Activated CD4-positive, alpha-beta T cell treated with anti-CD3 and anti-CD28 coated beads, Interleukin-2, amount 10 ng/mL, durations not matched to agents 24 days and 14 days (primary cell): ENCODE data around the gene PADI3. TPM values are rescaled to one million over a fixed set of nuclear protein-coding genes. Genes with fewer than 3 reads are reported as not detected.

Experiments
- DNase-seq: peaks from one replicate; pipeline ENCODE4 v3.0.0; 2022
- H3K27ac Mint-ChIP-seq: one replicate; pipeline ENCODE4 v1.8.0; 2022; ENCODE audit warnings: mild to moderate bottlenecking, mixed read lengths
- H3K27me3 Mint-ChIP-seq: one replicate; pipeline ENCODE4 v1.8.0; 2022; ENCODE audit warnings: mixed read lengths
- H3K36me3 Mint-ChIP-seq: one replicate; pipeline ENCODE4 v1.8.0; 2022; ENCODE audit warnings: low read depth, mild to moderate bottlenecking, mixed read lengths
- H3K4me1 Mint-ChIP-seq: one replicate; pipeline ENCODE4 v1.8.0; 2021; ENCODE audit warnings: mixed read lengths
- H3K4me3 Mint-ChIP-seq: one replicate; pipeline ENCODE4 v1.8.0; 2022; ENCODE audit warnings: mild to moderate bottlenecking, moderate library complexity, mixed read lengths
- H3K9me3 Mint-ChIP-seq: one replicate; pipeline ENCODE4 v1.8.0; 2021; ENCODE audit warnings: mixed read lengths
- intact Hi-C: fragments of 100-400 bp; cut with micrococcal nuclease; formaldehyde crosslinking; loops from one replicate; pipeline ENCODE4 v1.15.1; 2023
- total RNA-seq: library from RNA; stranded (reverse); gene quantifications from 2 replicates; pipeline ENCODE4 v1.2.3, GENCODE V29; 2022

Gene PADI3
- total RNA-seq, 1 donor from 2014 or later: not detected

DNA sequence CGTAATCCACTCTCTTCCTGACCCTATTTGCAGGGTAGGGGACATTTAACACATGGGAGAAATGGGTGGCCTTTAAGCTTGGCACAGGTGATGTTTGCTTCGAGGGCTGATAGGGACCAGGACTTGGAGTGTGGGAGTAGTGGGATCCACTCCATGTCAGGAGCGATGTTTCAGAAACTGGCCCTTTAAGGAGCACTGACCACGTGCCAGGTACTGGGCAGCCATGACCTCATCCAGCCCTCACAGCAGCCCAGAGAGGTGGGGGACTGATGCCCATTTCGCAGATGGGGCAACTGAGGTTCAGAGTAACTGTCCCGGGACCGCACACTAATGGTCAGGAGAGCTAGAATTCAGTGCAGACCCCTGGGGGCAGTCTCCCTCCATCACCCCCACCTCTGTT is 11.4 kb downstream of the PADI3 start:
- Mint-ChIP-seq H3K9me3 (no peaks in the 10 kb centered on the region), H3K27me3 (peaks cover 8% of the 10 kb centered on the region), H3K27ac (no peak overlapping the region), H3K4me1 (no peaks in the 10 kb centered on the region), H3K36me3 (no peaks in the 10 kb centered on the region), H3K4me3 (no peak overlapping the region)
- intact Hi-C loops: no loop called here
- no peak for DNase-seq

DNA sequence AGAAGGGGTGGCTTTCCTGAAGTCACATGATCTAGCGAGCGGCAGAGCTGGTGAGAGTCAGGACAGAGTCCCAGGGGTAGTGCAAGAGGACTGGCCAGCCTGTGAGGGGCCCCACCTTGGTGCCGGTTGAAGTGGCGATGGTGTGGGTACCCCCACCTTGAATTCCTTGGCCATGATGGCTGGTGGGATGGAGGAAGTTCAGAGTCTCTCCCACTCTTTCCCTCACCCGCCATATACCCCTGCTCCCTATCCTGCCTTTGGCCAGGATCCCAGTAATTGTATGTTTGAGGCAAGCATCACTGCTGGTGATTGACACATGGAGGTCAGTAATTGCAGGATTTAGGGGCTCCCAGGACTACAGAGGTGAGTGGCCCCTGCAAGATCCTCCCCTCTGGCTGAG is 11.8 kb downstream of the PADI3 start:
- intact Hi-C loops: no loop called here
- H3K4me1 Mint-ChIP-seq: no peaks in the 10 kb centered on the region
- H3K27me3 Mint-ChIP-seq: peaks cover 8% of the 10 kb centered on the region

DNA sequence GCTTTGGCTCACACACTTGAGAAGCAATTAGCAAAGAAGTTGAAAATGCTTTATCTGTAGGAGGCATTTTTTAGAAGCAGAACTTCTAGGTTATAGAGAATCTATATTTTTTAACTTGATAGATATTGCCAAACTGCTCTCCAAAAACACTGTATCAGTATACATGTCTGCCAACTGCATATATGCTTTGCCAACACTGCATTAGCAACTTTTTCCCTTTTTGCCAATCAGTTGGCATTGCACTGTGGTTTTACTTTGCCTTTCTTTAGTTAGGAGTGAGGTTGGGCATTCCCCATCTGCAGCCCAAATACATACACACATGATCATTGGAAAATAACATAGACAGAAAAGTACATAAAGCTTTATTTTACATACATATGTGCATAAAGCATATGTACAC is 15.0 kb downstream of the PADI3 start:
- H3K4me1 Mint-ChIP-seq: no peaks in the 10 kb centered on the region
- no peak overlapping the region for H3K27ac Mint-ChIP-seq
- no peak for DNase-seq
- no peaks in the 10 kb centered on the region for H3K36me3 Mint-ChIP-seq
- no peak overlapping the region for H3K4me3 Mint-ChIP-seq
- intact Hi-C loops: no loop called here
- peaks cover 8% of the 10 kb centered on the region for H3K27me3 Mint-ChIP-seq
- H3K9me3 Mint-ChIP-seq: no peaks in the 10 kb centered on the region

More for the DNA sequence above, 11.8 kb downstream of the PADI3 start:
- Mint-ChIP-seq H3K4me3 (no peak overlapping the region), H3K27ac (no peak overlapping the region), H3K36me3 (no peaks in the 10 kb centered on the region), H3K9me3 (no peaks in the 10 kb centered on the region)
- DNase-seq: no peak

DNA sequence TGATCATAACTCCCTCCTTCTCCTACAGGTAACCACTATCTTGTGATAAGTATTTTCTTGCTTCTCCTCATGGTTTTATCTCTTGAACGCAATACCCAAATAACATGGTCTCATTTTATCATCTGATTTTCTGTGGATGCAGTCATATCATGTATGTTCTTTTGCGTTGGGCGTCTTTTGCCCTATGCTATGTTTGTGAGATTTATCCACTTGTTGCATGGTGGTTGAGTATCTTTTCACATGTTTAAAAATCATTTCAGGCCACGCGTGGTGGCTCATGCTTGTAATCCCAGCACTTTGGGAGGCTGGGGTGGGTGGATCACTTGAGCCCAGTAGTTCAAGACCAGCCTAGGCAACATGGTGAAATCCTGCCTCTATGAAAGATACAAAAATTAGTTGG is 15.6 kb downstream of the PADI3 start:
- H3K4me1 Mint-ChIP-seq: no peaks in the 10 kb centered on the region
- no peak for DNase-seq
- H3K9me3 Mint-ChIP-seq: no peaks in the 10 kb centered on the region
- H3K36me3 Mint-ChIP-seq: no peaks in the 10 kb centered on the region
- intact Hi-C loops: no loop called here
- peaks cover 8% of the 10 kb centered on the region for H3K27me3 Mint-ChIP-seq
- no peak overlapping the region for H3K27ac Mint-ChIP-seq
- no peak overlapping the region for H3K4me3 Mint-ChIP-seq

DNA sequence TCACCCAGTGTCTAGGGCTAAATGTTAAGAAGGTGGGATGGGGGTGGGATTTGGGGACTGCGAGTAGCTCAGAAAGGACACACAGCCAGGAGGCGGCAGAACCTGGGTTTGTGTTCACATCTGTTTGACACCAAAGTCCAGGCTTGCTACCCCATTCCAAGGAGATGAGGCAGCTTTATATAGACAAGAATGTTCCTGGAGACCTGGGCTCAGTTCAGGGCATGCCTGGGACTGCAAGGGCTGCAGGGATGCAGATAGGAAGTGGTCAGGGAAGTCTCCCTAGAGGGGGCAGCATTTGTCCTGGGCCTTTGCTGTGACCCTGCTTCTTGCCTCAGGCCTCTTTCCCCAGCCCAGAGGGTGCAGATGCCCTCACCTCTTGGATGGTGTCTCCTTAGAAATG is 16.3 kb downstream of the PADI3 start:
- H3K4me3 Mint-ChIP-seq: no peak overlapping the region
- no peak overlapping the region for H3K27ac Mint-ChIP-seq
- H3K36me3 Mint-ChIP-seq: no peaks in the 10 kb centered on the region
- no peak for DNase-seq
- no peaks in the 10 kb centered on the region for H3K9me3 Mint-ChIP-seq
- intact Hi-C loops: no loop called here
- H3K4me1 Mint-ChIP-seq: no peaks in the 10 kb centered on the region
- H3K27me3 Mint-ChIP-seq: peaks cover 8% of the 10 kb centered on the region

DNA sequence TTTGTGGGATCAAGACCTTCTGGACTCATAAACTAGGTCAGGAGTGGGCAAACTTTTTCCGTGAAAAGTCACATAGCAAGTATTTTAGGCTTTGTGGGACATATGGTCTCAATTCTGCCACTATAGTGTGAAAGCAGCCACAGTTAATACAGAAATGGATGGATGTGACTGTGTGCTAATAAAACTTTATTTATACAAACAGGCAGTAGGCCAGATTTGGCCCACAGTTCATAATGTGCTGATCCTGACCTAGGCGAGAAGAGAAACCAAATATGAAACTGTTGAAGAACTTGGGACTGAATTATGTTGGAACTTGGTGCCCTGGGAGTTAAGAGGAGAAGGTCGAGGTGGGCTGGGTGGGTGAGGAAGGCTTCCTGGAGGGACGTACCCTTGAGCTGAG is 17.1 kb downstream of the PADI3 start:
- peaks cover 8% of the 10 kb centered on the region for H3K27me3 Mint-ChIP-seq
- H3K4me3 Mint-ChIP-seq: no peak overlapping the region
- intact Hi-C loops: no loop called here

DNA sequence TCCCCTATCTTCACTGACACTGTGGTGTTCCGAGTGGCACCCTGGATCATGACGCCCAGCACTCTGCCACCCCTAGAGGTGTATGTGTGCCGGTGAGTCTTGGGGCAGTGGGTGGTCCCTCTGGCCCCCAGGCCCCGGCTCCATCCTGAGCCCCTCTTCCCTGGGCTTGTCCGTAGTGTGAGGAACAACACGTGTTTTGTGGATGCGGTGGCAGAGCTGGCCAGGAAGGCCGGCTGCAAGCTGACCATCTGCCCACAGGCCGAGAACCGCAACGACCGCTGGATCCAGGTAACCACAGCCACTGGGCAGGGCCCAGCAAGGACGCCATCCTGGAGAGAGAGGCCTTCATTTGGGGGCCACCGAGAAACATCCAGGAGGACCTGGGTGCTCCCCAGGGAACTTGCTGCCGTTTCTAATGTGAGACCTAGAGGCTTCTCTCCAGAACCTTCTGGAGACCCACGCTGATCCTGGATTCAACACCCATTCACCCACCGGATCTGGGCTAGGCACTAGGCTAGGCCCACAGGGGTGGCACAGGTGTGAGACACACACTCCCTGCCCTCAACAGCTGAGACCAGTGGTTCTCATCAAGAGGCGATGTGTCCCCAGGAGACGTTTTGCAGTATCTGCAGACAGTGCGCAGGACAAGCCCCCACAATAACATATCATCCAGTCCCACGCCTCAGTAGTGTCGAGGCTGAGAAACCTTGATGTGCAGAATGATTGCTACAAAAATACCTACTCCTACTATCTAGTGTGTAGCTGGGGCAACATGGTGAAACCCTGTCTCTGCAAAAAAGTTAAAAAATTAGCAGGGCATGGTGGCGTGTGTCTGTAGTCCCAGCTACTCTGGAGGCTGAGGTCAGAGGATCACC is 22.2 kb downstream of the PADI3 start:
- H3K36me3 Mint-ChIP-seq: no peaks in the 10 kb centered on the region
- intact Hi-C loops: no loop called here
- H3K27me3 Mint-ChIP-seq: no peaks in the 10 kb centered on the region
- no peak overlapping the region for H3K4me3 Mint-ChIP-seq
- no peak for DNase-seq
- H3K4me1 Mint-ChIP-seq: no peaks in the 10 kb centered on the region
- no peaks in the 10 kb centered on the region for H3K9me3 Mint-ChIP-seq
- H3K27ac Mint-ChIP-seq: no peak overlapping the region

More for the DNA sequence above, 17.1 kb downstream of the PADI3 start:
- no peaks in the 10 kb centered on the region for H3K4me1 Mint-ChIP-seq
- DNase-seq: no peak
- H3K9me3 Mint-ChIP-seq: no peaks in the 10 kb centered on the region
- no peaks in the 10 kb centered on the region for H3K36me3 Mint-ChIP-seq
- no peak overlapping the region for H3K27ac Mint-ChIP-seq

DNA sequence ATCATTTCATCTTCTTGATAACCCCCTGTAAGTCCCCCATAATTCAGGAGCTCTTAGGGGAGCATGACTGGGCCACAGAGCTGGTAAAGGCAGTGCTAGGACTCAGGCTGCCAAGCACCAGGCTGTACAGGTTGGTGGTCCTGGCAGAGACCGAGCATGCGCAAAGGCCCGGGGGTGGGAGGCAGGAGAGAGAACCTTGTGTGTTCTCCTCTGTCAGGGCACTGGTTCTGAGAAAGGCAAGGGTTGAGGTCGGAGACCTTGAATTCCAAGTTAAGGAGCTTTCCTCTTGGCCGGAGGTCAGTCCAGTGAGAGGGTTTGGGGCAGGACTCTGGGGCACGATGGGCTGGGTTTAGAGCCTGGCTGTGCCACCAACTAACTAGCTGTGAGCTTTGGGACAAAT is 23.2 kb downstream of the PADI3 start:
- no peak for DNase-seq

DNA sequence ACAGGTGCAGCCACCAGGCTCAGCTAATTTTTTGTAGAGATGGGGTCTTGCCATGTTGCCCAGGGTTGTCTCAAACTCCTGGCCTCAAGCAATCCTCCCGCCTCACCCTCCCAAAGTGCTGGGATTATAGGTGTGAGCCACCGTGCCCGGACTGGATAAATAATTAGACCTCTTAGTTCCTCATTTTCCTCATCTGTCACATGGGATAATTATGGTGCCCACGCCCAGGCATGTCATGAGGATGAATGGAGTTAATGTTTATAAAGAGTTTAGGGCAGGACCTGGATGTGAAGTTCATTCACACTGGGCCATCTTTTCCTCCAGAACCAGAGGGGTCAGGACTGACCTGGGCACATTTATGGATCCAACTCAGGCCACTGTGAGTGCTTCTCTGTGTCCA is 23.7 kb downstream of the PADI3 start:
- Mint-ChIP-seq H3K36me3 (no peaks in the 10 kb centered on the region), H3K27ac (no peak overlapping the region), H3K4me1 (no peaks in the 10 kb centered on the region), H3K9me3 (no peaks in the 10 kb centered on the region), H3K27me3 (no peaks in the 10 kb centered on the region), H3K4me3 (no peak overlapping the region)
- intact Hi-C loops: no loop called here
- no peak for DNase-seq

More for the DNA sequence above, 23.2 kb downstream of the PADI3 start:
- H3K4me1 Mint-ChIP-seq: no peaks in the 10 kb centered on the region
- H3K9me3 Mint-ChIP-seq: no peaks in the 10 kb centered on the region
- H3K4me3 Mint-ChIP-seq: no peak overlapping the region
- H3K27me3 Mint-ChIP-seq: no peaks in the 10 kb centered on the region
- intact Hi-C loops: no loop called here
- H3K27ac Mint-ChIP-seq: no peak overlapping the region
- H3K36me3 Mint-ChIP-seq: no peaks in the 10 kb centered on the region

DNA sequence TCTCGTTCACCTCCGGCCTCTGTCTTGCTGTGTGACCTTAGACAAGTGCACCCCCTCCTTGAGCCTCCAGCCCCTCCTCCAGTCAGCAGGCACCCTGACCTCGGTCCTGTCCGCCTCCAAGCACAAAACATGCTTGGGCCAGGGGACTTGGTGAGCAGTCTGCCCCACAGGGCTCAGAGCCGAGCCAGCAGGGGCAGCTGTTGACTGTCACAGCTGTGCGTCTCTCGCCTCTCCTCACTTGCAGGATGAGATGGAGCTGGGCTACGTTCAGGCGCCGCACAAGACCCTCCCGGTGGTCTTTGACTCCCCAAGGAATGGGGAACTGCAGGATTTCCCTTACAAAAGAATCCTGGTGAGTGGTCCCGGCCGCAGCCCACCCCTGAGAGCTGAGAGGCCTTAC is 24.2 kb downstream of the PADI3 start:
- Mint-ChIP-seq H3K4me1 (no peaks in the 10 kb centered on the region), H3K9me3 (no peaks in the 10 kb centered on the region), H3K36me3 (no peaks in the 10 kb centered on the region), H3K4me3 (no peak overlapping the region), H3K27me3 (no peaks in the 10 kb centered on the region), H3K27ac (no peak overlapping the region)
- no peak for DNase-seq
- intact Hi-C loops: no loop called here

DNA sequence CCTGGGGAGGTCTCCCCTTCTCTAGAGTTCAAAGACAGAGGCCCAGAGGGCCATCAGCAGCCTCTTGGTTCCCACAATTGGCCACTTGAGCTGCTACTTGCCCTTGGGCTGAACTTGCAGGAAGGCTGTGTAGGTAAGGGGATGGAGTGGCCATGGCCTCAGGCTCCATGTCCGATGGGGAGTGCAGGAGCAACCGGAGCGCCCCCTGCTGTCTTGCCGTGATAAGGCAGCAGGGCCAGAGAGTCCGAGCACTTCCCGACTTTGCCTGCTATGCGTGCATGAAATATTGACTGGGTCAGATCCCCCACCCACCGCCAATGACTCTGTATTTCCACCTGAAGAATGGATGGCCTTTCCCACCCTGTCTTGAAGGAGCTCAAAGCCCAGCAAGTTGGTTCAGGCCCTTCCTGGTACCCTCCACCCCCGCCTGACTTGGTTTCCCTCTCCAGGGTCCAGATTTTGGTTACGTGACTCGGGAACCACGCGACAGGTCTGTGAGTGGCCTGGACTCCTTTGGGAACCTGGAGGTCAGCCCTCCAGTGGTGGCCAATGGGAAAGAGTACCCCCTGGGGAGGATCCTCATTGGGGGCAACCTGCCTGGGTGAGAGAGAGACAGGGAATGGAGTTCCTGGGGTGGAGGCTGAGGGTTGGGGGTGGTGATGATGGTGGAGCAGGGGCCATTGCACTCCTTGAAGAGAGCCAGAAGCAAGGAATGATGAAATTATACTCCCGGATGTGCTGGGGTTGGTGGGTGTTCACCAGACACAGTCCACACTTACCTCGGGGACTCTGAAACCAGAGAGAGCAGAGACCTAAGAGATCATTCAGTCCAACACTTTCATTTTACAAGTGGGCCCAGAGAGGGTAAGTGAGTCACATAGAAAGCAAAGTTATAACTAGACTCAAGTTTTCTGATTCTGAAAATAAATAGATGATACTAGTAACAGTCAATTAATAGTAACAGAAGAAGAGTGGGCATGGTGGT is 25.6 kb downstream of the PADI3 start:
- peak; percentile 78 for DNase-seq
- H3K9me3 Mint-ChIP-seq: no peaks in the 10 kb centered on the region
- H3K4me1 Mint-ChIP-seq: no peaks in the 10 kb centered on the region
- H3K36me3 Mint-ChIP-seq: no peaks in the 10 kb centered on the region
- intact Hi-C loops: no loop called here
- no peak overlapping the region for H3K4me3 Mint-ChIP-seq
- no peaks in the 10 kb centered on the region for H3K27me3 Mint-ChIP-seq
- H3K27ac Mint-ChIP-seq: no peak overlapping the region

DNA sequence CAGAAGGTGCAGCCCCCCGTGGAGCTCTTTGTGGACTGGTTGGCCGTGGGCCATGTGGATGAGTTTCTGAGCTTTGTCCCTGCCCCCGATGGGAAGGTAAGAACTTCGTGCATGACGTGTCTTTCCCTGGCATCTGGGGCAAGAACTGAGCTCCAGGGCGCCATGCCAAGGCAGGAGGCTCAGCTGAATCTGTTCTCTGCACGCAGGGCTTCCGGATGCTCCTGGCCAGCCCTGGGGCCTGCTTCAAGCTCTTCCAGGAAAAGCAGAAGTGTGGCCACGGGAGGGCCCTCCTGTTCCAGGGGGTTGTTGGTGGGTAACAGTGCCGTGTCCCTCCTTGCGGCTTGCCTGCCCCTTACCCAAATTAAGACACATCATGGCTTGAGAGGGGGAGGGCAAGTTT is 27.7 kb downstream of the PADI3 start:
- H3K27me3 Mint-ChIP-seq: no peaks in the 10 kb centered on the region
- no peak overlapping the region for H3K4me3 Mint-ChIP-seq
- H3K9me3 Mint-ChIP-seq: no peaks in the 10 kb centered on the region
- no peaks in the 10 kb centered on the region for H3K36me3 Mint-ChIP-seq
- H3K27ac Mint-ChIP-seq: no peak overlapping the region
- no peak for DNase-seq
- intact Hi-C loops: no loop called here
- H3K4me1 Mint-ChIP-seq: no peaks in the 10 kb centered on the region

DNA sequence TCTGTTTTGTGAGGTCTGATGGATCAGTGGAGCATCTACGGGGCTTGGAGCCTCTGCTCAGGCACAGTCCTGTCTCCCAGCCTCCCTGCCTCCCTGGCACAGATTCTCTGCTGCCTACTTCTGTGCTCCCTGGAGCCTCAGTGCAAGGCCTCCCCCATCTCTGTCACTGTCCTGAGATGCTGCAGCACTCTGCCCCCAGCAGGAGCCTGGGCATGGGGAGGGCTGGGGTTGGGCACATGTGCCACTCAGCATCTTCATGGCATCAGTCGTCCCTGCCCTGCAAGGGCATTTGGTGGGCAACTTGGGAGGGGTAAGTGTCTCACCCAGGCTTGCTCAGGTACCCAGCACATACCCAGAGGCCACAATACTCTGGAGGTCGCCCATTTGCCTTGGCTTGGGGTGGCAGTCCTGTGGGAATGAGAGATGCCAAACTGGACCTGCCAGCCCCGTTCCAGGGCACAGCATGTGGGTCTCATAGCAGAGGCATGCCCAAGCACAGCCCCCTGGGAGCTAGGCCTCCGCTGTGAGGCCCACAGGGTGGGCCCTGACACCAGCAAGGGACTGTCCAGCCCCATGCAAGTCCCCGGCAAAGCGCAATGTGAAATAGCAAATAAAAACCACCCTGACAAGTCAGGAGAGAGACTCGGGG is 28.7 kb downstream of the PADI3 start:
- no peak overlapping the region for H3K4me3 Mint-ChIP-seq
- H3K27ac Mint-ChIP-seq: no peak overlapping the region
- H3K4me1 Mint-ChIP-seq: no peaks in the 10 kb centered on the region
- intact Hi-C loops: no loop called here
- DNase-seq: no peak
- no peaks in the 10 kb centered on the region for H3K36me3 Mint-ChIP-seq
- H3K27me3 Mint-ChIP-seq: peaks cover 3% of the 10 kb centered on the region
- H3K9me3 Mint-ChIP-seq: no peaks in the 10 kb centered on the region
